Liver (tissue), 3 donors: ENCODE results near the gene PHF23.

Experiments used
- ATF3 ChIP-seq: IDR thresholded peaks from 2 replicates; pipeline ENCODE4 v1.6.1; 2016; ENCODE audit warnings: antibody characterized with exemption
- EGR1 ChIP-seq, 2 donors: IDR thresholded peaks; 2 replicates each; pipeline ENCODE4 v1.6.1; 2016 to 2018; ENCODE audit warnings: antibody characterized with exemption in 2 of 2, low read depth in 2 of 2
- FOXA1 ChIP-seq: IDR thresholded peaks from 2 replicates; pipeline ENCODE4 v1.6.1; 2016; ENCODE audit warnings: antibody characterized with exemption
- GABPA ChIP-seq, 2 donors: IDR thresholded peaks in 1 of 2; conservative IDR thresholded peaks in 1 of 2; 2 replicates each; pipeline ENCODE4 v1.6.1; 2016; ENCODE audit warnings: antibody characterized with exemption in 2 of 2, mild to moderate bottlenecking in 1 of 2, moderate library complexity in 1 of 2
- JUND ChIP-seq, 2 donors: IDR thresholded peaks; 2 replicates each; pipeline ENCODE4 v1.6.1; 2016; ENCODE audit warnings: antibody characterized with exemption in 2 of 2
- RAD21 ChIP-seq, 2 donors: IDR thresholded peaks; 2 replicates each; pipeline ENCODE4 v1.6.1; 2016; ENCODE audit warnings: antibody characterized with exemption in 2 of 2, mild to moderate bottlenecking in 2 of 2
- TAF1 ChIP-seq: conservative IDR thresholded peaks from 2 replicates; pipeline ENCODE4 v1.6.1; 2016; ENCODE audit warnings: antibody characterized with exemption, mild to moderate bottlenecking
- YY1 ChIP-seq: IDR thresholded peaks from 2 replicates; pipeline ENCODE4 v1.6.1; 2016; ENCODE audit warnings: antibody characterized with exemption, mild to moderate bottlenecking
- TF ChIP-seq, protein P1 (sequence below): fragments of 150-350 bp; IDR thresholded peaks from 2 replicates; pipeline ENCODE4 v1.5.1; 2017; ENCODE audit warnings: improper control_type of control experiment, low read depth, low read length; ENCODE audit not compliant: missing input control
- TF ChIP-seq, protein P2 (sequence below): IDR thresholded peaks from 2 replicates; pipeline ENCODE4 v1.6.1; 2016; ENCODE audit warnings: antibody characterized with exemption
- donor health status: healthy.
- donor health status: healthy.

DNA sequence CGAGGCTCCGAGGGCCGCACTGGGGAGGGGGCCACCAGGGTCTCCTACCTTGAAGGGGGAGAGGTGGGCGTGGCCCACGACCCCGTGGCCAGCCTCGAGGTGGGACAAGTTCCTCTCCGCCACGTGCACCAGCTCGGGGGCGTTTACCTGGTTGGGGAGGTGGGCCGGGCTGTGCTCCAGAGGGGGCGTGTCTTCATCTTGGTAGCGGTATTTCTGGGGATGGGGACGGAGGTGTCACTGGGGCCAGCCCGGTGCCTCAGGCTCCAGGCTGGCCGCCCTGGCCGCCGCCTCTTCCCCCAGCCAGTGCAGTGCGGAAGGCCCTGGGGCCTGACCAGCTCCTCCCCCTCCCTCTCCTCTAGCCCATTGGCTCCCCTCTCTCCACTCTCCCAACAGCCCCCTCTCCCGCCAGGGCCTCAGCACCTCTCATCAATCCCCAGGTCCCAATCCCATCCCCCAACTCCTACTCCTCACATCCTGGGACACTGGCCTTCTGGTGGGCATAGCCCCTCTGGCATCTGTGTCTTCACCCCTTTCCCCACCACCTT lies 31.2 kb downstream of the PHF23 start:
- TF ChIP-seq, protein P1, sequence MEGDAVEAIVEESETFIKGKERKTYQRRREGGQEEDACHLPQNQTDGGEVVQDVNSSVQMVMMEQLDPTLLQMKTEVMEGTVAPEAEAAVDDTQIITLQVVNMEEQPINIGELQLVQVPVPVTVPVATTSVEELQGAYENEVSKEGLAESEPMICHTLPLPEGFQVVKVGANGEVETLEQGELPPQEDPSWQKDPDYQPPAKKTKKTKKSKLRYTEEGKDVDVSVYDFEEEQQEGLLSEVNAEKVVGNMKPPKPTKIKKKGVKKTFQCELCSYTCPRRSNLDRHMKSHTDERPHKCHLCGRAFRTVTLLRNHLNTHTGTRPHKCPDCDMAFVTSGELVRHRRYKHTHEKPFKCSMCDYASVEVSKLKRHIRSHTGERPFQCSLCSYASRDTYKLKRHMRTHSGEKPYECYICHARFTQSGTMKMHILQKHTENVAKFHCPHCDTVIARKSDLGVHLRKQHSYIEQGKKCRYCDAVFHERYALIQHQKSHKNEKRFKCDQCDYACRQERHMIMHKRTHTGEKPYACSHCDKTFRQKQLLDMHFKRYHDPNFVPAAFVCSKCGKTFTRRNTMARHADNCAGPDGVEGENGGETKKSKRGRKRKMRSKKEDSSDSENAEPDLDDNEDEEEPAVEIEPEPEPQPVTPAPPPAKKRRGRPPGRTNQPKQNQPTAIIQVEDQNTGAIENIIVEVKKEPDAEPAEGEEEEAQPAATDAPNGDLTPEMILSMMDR = no peak
- no peak for TF ChIP-seq EGR1 (IDR thresholded peaks at IDR 0.05; ENCODE audit: low read depth in 2 of 2)
- TF ChIP-seq, protein P2, sequence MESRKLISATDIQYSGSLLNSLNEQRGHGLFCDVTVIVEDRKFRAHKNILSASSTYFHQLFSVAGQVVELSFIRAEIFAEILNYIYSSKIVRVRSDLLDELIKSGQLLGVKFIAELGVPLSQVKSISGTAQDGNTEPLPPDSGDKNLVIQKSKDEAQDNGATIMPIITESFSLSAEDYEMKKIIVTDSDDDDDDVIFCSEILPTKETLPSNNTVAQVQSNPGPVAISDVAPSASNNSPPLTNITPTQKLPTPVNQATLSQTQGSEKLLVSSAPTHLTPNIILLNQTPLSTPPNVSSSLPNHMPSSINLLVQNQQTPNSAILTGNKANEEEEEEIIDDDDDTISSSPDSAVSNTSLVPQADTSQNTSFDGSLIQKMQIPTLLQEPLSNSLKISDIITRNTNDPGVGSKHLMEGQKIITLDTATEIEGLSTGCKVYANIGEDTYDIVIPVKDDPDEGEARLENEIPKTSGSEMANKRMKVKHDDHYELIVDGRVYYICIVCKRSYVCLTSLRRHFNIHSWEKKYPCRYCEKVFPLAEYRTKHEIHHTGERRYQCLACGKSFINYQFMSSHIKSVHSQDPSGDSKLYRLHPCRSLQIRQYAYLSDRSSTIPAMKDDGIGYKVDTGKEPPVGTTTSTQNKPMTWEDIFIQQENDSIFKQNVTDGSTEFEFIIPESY = no peak
- no peak for TF ChIP-seq FOXA1
- no peak for TF ChIP-seq RAD21 (IDR thresholded peaks at IDR 0.05)
- no peak for TF ChIP-seq TAF1
- TF ChIP-seq JUND (IDR thresholded peaks at IDR 0.05) = no peak
- TF ChIP-seq GABPA (IDR thresholded peaks at IDR 0.05 in 1 of 2, conservative IDR thresholded peaks at IDR 0.05 in 1 of 2) = no peak
- no peak for TF ChIP-seq ATF3
- no peak for TF ChIP-seq YY1
